HPDE6-E6E7 (cell line): Measurements from ENCODE around the gene IPO13.

Experiments used
- DNase-seq: peaks from one replicate; pipeline ENCODE4 v3.0.0; 2011; ENCODE audit warnings: missing footprints; ENCODE audit errors: extremely low spot score

IPO13 gene

DNA sequence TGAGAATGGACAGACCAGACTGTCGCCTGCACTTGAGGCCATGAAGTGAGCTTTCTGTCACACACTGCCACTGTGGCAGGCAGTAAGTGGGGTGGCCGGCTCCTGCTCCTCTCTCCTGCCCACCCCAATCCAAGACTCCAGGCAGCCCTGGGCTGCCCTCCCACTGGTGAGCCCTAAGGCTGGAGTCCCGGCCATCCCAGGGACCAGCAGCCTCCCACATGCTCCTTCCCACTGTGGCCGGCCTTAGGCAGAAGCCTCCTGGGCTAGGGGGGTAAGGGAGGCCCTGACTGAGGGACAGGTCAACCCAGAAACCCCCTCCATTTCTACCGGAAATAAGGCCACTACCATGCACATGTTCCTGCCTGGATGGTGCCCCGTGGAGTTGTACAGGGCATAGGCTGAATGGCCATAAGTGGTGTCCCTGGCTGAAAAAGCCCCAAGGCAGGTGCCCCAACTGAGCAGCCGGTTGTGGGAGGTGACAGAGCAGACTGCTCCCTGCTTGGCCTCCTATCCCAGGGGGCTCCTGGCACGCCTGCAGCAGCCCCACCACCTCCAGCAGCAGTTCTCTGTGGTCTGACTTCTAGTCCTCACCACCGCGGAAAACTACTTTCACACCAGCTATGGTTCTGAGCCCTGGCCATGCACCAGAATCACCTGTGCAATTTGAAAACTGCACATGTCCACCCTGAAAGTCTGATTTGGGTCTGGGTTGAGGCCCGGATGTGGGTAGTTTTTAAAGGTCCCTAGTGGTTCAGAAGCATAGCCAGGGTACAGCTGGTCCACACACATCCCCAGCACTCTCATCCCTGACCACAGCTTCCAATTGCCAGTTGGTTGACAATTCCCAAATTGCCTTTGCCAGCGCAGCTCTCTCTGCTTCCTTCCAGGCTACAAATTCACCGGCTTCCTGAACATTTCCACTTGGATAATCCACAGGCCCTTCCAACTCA lies 14.8 kb upstream of the IPO13 start:
- DNase-seq: no peak

DNA sequence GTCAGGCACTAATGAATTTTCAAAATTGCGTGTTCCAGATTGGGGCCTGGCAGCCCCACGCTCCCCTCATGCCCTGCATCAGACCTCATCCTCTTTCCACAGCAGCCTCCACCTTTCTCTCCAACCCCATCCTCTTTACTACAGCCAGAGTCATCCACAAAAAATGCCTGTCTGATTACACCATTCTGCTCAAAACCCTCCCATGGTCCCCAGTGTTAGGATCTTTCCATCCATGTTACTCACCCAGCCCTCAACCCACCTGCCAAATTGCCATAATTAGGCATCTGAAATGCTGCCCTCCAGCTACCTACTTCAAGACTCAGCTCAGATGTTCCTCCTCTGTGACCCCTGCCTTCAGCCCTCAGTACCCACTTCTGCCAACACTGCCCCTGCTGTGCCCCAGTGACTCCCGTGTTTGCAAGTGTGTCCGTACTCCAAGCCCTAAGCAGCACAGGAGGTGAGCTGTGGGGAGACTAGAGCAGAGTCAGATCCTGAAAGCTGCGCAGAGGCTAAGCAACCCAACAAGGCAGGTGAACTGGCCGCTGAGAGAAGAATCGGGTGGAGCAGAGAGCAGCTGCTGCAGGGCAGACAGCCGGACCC lies 13.9 kb upstream of the IPO13 start:
- DNase-seq: no peak

DNA sequence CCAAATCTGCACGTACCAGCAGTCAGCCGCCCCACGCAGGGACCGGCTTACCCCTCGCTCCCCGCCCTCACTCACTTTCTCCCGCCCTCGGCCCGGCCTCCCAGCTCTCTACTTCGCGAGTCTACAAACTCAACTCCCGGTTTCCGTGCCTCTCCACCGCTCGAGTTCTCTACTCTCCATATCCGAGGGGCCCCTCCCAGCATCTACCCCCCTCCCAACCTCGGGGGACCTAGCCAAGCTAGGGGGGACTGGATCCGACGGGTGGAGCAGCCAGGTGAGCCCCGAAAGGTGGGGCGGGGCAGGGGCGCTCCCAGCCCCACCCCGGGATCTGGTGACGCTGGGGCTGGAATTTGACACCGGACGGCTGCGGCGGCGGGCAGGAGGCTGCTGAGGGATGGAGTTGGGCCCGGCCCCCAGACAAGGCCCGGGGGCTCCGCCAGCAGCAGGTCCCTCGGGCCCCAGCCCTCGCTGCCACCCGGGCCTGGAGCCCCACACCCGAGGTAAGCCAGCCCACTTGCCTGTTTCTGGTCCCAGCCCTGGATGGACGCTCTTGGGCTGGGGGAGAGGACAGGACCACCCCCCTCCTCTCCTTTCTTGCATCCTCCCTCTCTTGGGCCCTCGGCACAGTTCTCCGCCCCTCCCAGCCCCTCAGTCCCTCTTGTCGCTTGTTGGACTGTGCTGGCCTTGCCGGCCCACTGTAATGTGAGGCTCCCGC lies 13.2 kb upstream of the IPO13 start, which contains the start of gene ARTN:
TSS of gene ARTN (plus strand) at position 416 of the 715 bp plus-strand sequence. CDS start 1,856 bp downstream, outside the sequence.
- DNase-seq: no peak

DNA sequence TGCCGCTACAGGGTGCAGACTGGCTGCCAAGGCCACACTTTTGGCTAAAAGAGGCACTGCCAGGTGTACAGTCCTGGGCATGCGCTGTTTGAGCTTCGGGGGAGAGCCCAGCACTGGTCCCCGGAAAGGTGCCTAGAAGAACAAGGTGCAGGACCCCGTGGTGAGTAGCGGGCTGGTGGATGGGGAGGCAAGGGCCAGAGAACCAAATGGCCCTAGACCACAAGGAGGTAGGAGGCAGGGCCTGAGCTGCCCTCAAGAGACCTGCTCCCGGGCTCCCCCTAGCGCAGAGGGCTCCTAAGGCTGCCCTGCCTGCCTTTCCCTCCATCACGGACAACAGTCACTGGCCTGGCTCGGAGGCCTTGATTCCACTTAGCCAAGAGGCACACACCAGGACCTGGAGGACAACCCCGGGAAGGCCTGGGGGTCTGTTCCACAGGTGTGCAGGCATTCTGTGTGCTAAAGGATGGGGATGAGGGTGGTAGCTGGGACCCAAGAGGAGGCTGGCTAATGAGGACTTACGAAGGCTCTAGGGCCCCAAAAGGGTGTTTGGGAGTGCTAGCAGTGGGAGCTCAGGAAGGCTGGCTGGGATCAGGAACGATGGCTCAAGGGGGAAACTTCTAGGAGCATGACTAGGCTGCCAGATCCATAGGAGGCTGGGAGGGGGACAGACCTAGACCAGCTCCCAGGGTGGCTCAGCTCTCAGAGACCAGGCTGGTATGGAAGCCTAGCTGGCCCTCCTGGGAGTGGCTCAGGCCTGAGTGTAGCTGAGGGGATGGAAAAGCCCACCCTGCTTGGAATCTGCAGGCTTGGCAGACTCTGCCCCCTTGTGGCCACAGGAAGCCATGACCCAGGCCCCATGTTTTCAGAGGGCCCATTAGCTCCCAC lies 12.4 kb upstream of the IPO13 start:
- no peak for DNase-seq

DNA sequence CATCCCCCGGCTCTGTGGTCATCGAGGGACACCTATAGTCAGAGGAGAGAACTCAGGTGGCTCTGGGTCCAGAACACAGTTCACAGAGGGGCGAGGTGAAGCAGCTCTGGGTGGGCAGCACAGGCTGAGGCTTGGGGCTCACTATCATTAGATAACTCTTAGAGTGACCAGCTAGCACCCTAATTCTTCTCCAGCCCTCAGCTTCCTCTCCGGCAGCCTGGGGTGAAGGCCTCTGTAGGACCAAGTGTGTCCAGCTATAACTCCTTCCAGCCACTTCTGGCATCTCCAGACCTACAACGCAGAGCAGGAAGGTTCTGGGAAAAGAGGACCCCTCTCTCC lies 11.8 kb upstream of the IPO13 start:
- DNase-seq: no peak

DNA sequence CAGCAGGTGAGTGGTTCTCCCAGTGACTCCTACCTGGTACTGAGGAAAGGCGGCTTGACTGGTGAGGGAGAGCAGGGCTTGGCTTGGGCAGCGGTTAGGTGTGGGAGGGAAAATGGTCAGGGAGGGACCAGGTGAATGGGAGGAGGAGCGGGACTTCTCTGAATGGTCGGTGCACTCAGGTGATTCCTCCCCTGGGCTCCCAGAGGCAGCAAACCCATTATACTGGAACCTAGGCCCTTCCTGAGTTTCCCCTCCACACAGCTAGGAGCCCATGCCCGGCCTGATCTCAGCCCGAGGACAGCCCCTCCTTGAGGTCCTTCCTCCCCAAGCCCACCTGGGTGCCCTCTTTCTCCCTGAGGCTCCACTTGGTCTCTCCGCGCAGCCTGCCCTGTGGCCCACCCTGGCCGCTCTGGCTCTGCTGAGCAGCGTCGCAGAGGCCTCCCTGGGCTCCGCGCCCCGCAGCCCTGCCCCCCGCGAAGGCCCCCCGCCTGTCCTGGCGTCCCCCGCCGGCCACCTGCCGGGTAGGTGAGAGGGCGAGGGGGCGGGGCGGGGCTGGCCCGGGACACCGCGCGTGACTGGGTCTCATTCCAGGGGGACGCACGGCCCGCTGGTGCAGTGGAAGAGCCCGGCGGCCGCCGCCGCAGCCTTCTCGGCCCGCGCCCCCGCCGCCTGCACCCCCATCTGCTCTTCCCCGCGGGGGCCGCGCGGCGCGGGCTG lies 10.9 kb upstream of the IPO13 start:
- peak; percentile 90 for DNase-seq

DNA sequence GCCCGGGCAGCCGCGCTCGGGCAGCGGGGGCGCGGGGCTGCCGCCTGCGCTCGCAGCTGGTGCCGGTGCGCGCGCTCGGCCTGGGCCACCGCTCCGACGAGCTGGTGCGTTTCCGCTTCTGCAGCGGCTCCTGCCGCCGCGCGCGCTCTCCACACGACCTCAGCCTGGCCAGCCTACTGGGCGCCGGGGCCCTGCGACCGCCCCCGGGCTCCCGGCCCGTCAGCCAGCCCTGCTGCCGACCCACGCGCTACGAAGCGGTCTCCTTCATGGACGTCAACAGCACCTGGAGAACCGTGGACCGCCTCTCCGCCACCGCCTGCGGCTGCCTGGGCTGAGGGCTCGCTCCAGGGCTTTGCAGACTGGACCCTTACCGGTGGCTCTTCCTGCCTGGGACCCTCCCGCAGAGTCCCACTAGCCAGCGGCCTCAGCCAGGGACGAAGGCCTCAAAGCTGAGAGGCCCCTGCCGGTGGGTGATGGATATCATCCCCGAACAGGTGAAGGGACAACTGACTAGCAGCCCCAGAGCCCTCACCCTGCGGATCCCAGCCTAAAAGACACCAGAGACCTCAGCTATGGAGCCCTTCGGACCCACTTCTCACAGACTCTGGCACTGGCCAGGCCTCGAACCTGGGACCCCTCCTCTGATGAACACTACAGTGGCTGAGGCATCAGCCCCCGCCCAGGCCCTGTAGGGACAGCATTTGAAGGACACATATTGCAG lies 10.2 kb upstream of the IPO13 start:
- no peak for DNase-seq

DNA sequence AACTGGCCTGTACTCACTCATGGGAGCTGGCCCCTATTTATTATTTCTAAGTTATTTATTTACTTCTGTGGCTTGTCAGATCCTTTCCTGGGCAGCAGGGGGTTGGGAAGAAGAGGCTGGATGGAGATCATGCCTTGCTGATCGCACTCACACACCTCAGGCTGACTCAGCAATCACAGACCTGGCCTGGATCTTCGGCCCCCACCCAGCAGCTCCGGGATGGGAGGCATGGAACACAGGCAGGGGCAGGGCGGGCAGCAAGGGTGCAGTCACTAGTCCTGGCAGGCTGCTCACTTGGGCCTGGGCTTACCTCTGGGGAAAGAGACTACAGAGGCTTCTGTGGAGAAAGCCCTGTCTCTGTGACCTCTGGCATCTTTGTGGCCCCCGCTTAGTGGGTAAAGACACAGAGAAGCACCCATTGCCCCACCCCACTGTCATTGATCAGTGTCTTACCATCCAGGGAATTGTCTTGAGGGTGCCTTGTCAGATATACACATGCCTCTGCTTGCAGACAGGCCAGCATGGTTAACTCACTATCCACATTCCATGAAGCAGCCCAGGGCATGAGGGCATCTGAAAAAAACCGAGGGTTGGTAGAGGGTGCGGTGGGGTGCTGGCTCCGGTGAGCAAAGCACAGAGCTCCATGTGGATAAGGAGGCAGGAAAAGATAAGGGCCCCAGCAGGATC lies 9.4 kb upstream of the IPO13 start:
- DNase-seq: no peak

DNA sequence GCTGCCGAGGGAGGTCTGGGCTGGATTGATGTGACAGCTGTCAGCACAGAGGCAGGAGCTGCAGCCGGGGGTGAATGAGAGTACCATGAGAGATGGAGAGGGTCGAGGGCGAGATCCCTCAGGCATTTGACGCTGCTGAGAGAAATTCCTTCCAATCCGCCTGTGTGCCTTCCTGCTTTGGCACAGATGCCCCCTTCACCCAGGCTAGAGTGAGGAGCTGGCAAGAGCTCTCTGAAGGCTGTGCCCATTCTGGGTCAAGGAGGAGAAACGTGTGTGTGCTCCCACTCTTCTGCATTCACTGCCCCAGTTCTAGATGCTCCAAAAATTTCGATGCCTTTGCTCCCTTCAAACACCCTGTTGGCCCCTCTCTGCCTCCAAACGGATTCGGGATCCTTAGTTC lies 8.4 kb upstream of the IPO13 start:
- DNase-seq: no peak

DNA sequence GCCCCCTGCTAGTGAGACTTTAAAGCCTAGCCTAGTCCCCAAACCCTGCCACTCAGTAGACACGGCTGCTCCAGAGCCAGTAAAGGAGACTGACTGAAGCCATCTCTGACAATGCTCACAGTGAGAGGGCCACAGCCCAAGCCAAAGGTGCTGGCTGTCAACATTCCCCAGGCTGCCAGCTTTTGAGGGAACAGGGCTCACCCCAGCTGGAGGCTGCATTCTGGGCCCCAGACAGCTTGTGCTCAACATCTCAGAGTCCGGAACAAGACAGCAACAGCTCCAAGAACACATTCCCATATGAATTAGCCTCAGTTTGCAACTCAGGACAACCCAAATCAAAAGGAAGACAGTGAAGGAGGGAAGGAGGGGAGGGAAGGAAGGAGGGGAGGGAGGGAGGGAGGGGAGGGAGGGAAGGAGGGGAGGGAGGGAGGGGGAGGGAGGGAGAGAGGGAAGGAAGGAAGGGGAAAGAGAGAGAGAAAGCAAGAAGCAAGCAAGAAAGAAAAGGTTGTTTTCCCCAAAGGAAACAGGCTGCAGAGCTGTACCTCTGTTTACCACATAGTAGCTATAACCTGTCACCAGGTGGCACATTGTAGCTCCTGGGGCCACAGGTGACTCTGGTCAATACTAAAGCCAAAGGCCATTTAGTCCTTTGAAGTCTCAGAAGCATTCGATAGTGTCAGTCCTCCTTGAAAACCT lies 7.7 kb upstream of the IPO13 start:
- no peak for DNase-seq

DNA sequence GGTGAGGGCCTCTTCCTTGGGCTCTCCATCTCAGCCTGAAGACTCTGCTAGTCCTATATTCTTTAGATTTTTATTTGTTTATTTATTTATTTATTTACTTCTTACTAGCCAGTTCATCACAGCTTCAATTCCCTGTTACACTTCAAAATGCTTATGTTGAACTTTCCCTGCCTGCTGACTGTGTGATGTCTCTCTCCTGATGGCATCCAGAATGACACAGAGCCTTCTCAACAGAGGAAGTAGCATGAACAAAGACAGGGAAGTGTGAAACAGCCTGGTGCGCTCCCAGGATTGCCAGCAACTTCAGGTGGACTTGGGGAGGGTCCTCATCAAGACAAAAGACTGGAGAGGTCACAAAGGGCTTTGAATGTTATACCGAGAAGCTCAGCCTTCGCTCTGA lies 4.3 kb upstream of the IPO13 start:
- no peak for DNase-seq

DNA sequence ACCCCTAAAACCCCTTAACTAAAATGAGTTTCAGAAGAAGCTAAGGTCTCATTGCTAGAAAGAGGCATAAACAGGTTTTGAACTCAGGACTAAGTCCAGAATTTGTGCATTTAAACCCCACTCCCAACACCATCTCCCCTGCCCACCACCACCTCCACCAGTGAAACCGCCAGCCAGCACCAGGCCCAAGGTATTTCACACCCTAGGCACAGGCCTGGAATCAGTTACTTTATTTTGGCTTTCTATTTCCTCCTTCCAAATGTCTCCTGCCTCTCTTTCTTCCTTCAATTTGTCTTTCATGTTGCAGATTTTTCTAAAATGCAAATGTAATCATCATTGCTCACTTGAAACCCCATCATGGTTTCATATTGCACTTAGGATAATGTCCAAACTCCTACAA lies 1.9 kb upstream of the IPO13 start:
- no peak for DNase-seq

DNA sequence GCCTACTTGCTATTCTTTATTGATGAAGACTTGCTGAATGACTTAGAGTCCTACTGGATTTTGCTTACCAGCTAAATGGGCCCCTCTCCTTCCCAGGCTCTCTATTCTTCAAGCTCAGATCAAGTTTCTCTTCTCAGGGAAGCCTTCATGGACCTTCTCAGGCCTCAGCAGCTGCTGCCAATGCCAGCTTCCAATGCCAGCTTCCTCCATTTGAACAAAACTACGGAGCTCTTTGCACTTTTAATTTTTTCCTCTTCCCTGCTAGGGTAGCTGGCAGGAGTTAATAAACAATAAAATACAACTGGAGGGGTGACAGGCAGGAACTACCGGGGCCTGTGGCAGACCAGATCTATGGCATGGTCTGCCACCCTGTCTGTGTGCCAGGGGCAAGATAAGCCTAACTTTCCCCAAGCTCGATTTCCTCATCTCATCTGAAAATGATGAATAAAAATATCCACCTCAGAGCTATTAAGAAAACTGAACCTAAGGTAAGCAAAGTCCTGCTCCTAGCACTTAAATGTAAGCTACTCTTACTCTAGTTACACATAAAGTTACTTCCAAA lies 995 bp upstream of the IPO13 start:
- DNase-seq: no peak

DNA sequence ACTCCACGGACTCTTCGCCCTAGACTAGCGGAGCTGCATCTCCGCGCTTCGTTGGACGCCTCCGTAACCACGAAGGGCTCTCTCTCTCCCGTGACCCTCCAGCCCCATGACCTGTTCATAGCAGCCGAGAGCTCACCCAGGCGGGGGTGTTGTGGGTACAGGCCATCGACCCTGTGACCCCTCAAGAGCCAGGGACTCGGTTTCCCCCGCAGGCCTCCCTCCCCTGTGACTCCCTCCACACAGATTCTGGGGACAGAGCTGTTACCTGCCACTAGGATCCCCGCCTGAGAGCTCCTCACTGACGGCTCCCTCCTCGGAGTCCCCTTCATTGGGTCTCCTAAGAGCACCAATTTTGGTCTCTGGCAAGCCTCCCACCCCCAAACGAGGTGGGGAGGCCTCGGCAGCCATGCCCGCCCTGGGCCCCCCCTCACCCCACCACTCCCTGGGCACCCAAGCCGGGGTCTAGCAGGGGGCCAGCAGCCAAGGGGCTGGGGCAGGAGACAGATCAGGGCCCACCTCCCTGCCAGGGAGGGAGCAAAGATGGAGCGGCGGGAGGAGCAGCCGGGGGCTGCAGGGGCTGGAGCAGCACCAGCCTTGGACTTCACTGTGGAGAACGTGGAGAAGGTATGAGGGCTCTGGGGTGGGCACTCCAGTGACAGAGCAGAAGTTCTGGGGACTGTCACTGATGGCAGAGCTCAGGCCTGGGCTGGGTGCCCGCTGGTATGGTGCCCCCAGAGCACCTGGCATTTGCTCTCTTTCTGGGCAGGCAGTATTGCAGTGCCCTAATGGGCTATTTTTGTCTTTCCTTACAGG lies 517 bp downstream of the IPO13 start:
- DNase-seq: no peak

DNA sequence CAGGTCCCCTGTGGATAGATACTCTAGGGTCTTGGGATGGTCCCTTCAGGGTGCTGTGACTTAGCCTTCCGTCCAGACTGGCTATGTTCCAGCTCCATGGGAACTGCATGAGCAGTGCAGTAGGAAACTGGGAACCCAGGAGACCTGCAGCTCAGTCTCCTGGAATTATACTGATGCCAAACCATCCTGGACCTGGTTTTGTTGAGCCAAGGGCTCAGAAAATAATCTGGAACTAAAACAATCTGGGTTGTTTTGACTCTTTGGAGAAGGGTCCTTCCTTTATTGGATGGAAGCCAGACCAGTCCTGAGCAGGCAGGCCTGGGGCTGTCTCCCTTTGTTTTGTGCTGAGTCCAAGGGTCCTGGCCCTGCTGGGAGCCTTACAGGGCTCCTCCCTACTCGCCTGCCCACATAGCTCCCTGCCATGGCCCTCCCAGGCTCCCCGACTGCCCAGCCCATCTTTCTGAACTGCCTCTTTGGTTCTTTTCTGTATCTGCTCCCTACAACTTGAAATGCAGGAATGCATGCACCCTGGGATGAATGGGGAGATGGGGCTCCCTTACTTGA lies 1.2 kb downstream of the IPO13 start:
- no peak for DNase-seq

DNA sequence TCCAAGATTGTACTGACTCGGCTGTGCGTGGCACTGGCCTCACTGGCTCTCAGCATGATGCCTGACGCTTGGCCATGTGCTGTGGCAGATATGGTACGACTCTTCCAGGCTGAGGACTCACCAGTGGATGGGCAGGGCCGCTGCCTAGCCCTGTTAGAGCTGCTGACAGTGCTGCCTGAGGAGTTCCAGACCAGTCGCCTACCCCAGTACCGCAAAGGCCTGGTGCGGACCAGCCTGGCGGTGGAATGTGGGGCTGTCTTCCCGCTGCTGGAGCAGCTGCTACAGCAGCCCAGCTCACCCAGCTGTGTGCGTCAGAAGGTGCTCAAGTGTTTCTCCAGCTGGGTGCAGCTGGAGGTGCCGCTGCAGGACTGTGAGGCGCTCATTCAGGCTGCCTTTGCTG lies 2.9 kb downstream of the IPO13 start:
- no peak for DNase-seq
